Chondrocyte (in vitro differentiated cells): ENCODE results near the gene TMEM131L. TPM values are rescaled to one million over a fixed set of nuclear protein-coding genes. Genes with fewer than 3 reads are reported as not detected.

ENCODE experiments used
- DNase-seq: peaks from one replicate; pipeline ENCODE4 v3.0.0; 2021; ENCODE audit warnings: mixed read lengths, low spot score
- H3K27ac Mint-ChIP-seq: one replicate; pipeline ENCODE4 v1.8.0; 2021; ENCODE audit warnings: mild to moderate bottlenecking, moderate library complexity, mixed read lengths; ENCODE audit not compliant: unreplicated experiment
- H3K27me3 Mint-ChIP-seq: 2 replicates; pipeline ENCODE4 v1.8.0; 2021; ENCODE audit warnings: low read depth, mixed read lengths
- H3K36me3 Mint-ChIP-seq: 2 replicates; pipeline ENCODE4 v1.8.0; 2021; ENCODE audit warnings: low read depth, mixed read lengths
- H3K4me1 Mint-ChIP-seq: 2 replicates; pipeline ENCODE4 v1.8.0; 2021; ENCODE audit warnings: low read depth, mild to moderate bottlenecking, mixed read lengths
- H3K4me3 Mint-ChIP-seq: one replicate; pipeline ENCODE4 v1.8.0; 2021; ENCODE audit warnings: mild to moderate bottlenecking, moderate library complexity, mixed read lengths; ENCODE audit not compliant: unreplicated experiment
- H3K9me3 Mint-ChIP-seq: 2 replicates; pipeline ENCODE4 v1.8.0; 2021; ENCODE audit warnings: low read depth, mixed read lengths
- CTCF ChIP-seq: fragments of 200-600 bp; sonication (generic); IDR thresholded peaks from 2 replicates; pipeline ENCODE4 v1.5.0; 2021; ENCODE audit warnings: antibody characterized with exemption, mild to moderate bottlenecking, moderate library complexity
- total RNA-seq: library from RNA; stranded (reverse); gene quantifications from 3 replicates; pipeline ENCODE4 v1.2.1, GENCODE V29; 2021

Gene TMEM131L
- total RNA-seq, 1 donor from 2014 or later = 8.4 TPM

GRCh38 chr4:153549405-153549804, 83.2 kb downstream of the TMEM131L start:
- H3K4me1 Mint-ChIP-seq = peaks cover 43% of the 10 kb centered on the region
- H3K36me3 Mint-ChIP-seq = no peaks in the 10 kb centered on the region
- H3K4me3 Mint-ChIP-seq = no peak overlapping the region
- TF ChIP-seq CTCF = no peak
- H3K27ac Mint-ChIP-seq = peak overlapping the region; percentile 47
- no peak for DNase-seq
- H3K9me3 Mint-ChIP-seq = no peaks in the 10 kb centered on the region
- no peaks in the 10 kb centered on the region for H3K27me3 Mint-ChIP-seq

GRCh38 chr4:153553155-153553818, 87.1 kb downstream of the TMEM131L start:
- TF ChIP-seq CTCF = no peak
- H3K36me3 Mint-ChIP-seq = no peaks in the 10 kb centered on the region
- peak overlapping the region; percentile 92 for H3K27ac Mint-ChIP-seq

GRCh38 chr4:153553819-153554170, 87.6 kb downstream of the TMEM131L start:
- Mint-ChIP-seq H3K27me3 (no peaks in the 10 kb centered on the region), H3K9me3 (no peaks in the 10 kb centered on the region), H3K27ac (peak overlapping the region; percentile 92), H3K36me3 (no peaks in the 10 kb centered on the region), H3K4me3 (peak overlapping the region; percentile 37), H3K4me1 (peaks cover 56% of the 10 kb centered on the region)
- no peak for TF ChIP-seq CTCF
- no peak for DNase-seq

More at GRCh38 chr4:153553155-153553818, 87.1 kb downstream of the TMEM131L start:
- Mint-ChIP-seq H3K4me1 (peaks cover 60% of the 10 kb centered on the region), H3K9me3 (no peaks in the 10 kb centered on the region), H3K27me3 (no peaks in the 10 kb centered on the region), H3K4me3 (peak overlapping the region; percentile 37)
- DNase-seq = no peak

- TF ChIP-seq CTCF = no peak
- peak overlapping the region; percentile 82 for H3K27ac Mint-ChIP-seq
- peaks cover under 1% of the 10 kb centered on the region for H3K36me3 Mint-ChIP-seq
- peaks cover 47% of the 10 kb centered on the region for H3K4me1 Mint-ChIP-seq
- peaks cover 2% of the 10 kb centered on the region for H3K9me3 Mint-ChIP-seq
- no peaks in the 10 kb centered on the region for H3K27me3 Mint-ChIP-seq
- DNase-seq = no peak
- peak overlapping the region; percentile 46 for H3K4me3 Mint-ChIP-seq
Observed at GRCh38 chr4:153555730-153556434, 89.7 kb downstream of the TMEM131L start.

GRCh38 chr4:153556435-153556815, 90.3 kb downstream of the TMEM131L start:
- no peak overlapping the region for H3K4me3 Mint-ChIP-seq
- no peak for DNase-seq
- peaks cover 4% of the 10 kb centered on the region for H3K9me3 Mint-ChIP-seq
- H3K4me1 Mint-ChIP-seq = peaks cover 48% of the 10 kb centered on the region
- no peaks in the 10 kb centered on the region for H3K27me3 Mint-ChIP-seq
- TF ChIP-seq CTCF = no peak
- H3K27ac Mint-ChIP-seq = peak overlapping the region; percentile 82
- peaks cover 1% of the 10 kb centered on the region for H3K36me3 Mint-ChIP-seq
